ENCODE data around the gene FYN. TPM values are rescaled to one million over a fixed set of nuclear protein-coding genes. Genes with fewer than 3 reads are reported as not detected.
A peak's percentile ranks its signal among the peaks of the same experiment; 100 is the strongest.

Gene FYN
- total RNA-seq, 4 donors from 2014 or later: 37.8 to 65.8 (median 53.8) TPM

DNA sequence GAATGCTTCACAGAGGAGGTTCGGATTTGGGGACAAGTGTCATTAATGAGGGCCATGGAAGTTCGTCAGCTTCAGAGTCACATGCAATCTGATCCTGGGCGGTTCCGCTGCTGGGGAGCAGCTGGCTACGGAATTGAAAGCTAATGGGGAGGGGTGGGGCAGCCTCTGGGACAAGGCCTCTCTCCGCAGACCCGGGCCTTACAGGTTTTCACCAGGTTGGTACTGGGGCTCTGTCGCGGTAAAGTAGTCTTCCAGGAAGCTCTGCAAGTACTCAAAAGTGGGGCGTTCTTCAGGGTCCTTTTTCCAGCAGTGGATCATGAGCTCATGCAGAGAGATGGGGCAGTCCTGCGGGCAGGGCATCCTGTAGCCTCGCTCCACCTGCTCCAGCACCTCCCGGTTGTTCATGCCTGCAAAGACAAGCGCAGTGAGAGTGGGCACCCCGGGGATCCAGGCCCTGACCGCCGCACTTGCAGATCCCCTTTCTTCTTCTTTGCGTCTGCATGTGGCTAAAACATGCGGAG, 211.7 kb downstream of the FYN start:
- Histone ChIP-seq H3K36me3 (no peaks in the 10 kb centered on the region), H3K27ac (replicated peaks in 1 of 4) (peak overlapping the region; percentile 38 to 81 (median 72)), H3K9me3 (no peaks in the 10 kb centered on the region), H3K4me3 (peak overlapping the region in 3 of 4 donors; percentile 19 to 33 (median 21)), H3K27me3 (no peaks in the 10 kb centered on the region), H3K4me1 (peaks cover 48 to 78% (median 72%) of the 10 kb centered on the region in 4 donors)
- DNase-seq (ENCODE audit: extremely low spot score): no peak
- 49% methylated on average over 11 of the region's 19 CpGs for WGBS
- intact Hi-C loops (cut with DNase I): no loop called here
- TF ChIP-seq, protein P1, sequence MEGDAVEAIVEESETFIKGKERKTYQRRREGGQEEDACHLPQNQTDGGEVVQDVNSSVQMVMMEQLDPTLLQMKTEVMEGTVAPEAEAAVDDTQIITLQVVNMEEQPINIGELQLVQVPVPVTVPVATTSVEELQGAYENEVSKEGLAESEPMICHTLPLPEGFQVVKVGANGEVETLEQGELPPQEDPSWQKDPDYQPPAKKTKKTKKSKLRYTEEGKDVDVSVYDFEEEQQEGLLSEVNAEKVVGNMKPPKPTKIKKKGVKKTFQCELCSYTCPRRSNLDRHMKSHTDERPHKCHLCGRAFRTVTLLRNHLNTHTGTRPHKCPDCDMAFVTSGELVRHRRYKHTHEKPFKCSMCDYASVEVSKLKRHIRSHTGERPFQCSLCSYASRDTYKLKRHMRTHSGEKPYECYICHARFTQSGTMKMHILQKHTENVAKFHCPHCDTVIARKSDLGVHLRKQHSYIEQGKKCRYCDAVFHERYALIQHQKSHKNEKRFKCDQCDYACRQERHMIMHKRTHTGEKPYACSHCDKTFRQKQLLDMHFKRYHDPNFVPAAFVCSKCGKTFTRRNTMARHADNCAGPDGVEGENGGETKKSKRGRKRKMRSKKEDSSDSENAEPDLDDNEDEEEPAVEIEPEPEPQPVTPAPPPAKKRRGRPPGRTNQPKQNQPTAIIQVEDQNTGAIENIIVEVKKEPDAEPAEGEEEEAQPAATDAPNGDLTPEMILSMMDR (IDR thresholded peaks at IDR 0.05): no peak
- peak; percentile 32 for TF ChIP-seq POLR2A (IDR thresholded peaks at IDR 0.05; ENCODE audit: low read depth)
- TF ChIP-seq EP300 (IDR thresholded peaks at IDR 0.05): no peak
- peak in 1 of 2 donors; percentile 17 for TF ChIP-seq POLR2AphosphoS5 (IDR thresholded peaks at IDR 0.05)

DNA sequence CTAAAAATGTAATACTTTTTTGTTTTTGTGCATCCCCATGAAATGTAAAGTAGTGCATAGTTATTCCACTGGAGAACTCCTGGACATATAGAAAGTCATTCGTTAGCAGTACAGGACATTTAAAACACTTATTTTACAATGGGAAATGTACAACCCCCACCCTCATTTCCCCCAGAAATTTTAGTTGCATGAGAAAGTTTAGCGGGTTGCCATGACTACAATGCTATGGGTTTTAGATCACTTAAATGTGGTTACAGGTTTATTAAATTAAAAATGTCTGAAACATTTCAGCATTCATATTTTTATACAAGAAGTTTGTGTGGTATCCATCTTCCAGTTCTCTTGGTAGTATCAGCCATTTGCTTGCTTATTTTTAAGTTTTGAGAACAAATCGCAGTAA, 212.7 kb downstream of the FYN start:
- no peak overlapping the region for H3K4me3 ChIP-seq
- intact Hi-C loops (cut with DNase I): no loop called here
- peaks cover 43 to 69% (median 62%) of the 10 kb centered on the region in 4 donors for H3K4me1 ChIP-seq
- peak overlapping the region in 1 of 4 donors; percentile 81 for H3K27ac ChIP-seq (replicated peaks in 1 of 4)
- no peak for DNase-seq (ENCODE audit: extremely low spot score)
- TF ChIP-seq EP300 (IDR thresholded peaks at IDR 0.05) (no peak), POLR2A (IDR thresholded peaks at IDR 0.05; ENCODE audit: low read depth) (no peak), POLR2AphosphoS5 (IDR thresholded peaks at IDR 0.05) (no peak)
- TF ChIP-seq, protein P1 (IDR thresholded peaks at IDR 0.05): no peak
- H3K27me3 ChIP-seq: no peaks in the 10 kb centered on the region
- H3K9me3 ChIP-seq: no peaks in the 10 kb centered on the region
- 99% methylated on average over 3 of the region's 3 CpGs for WGBS
- H3K36me3 ChIP-seq: no peaks in the 10 kb centered on the region

DNA sequence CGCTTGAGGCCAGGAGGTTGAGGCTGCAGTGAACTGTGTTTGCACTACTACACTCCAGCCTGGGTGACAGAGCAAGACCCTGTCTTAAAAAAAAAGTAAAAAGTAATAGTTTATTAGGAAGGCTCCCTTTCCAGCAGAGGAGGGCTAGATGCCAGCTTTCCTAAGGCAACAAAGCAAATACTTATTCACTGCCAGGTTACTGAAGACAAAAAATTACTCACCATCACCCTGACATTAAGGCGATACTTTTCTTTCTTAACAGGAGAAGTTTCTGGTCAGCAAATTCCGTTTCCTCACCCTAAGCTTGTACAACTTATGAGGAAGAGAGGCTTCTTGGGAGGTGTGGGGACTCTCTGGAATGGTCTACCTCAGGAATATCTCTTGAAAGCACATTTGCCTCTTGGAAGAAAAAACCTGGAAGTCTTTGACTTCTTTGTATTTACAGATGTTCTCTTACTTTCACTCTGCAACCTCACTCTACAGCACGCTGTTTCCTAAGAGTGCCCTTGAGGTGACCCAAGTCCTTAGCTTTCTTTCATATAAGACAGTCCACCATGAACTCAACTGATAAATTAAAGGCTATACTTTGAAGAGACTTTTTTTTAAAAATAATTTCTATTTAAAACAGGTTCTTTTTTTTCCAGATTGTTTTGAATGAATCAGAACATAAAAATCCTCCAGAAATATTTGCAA, 214.6 kb downstream of the FYN start:
- intact Hi-C loops (cut with DNase I): no loop called here
- WGBS: 43% methylated on average over 4 of the region's 4 CpGs
- Histone ChIP-seq H3K4me3 (peak overlapping the region in 2 of 4 donors; percentile 8 to 10), H3K27me3 (no peaks in the 10 kb centered on the region), H3K4me1 (peaks cover 28 to 49% (median 43%) of the 10 kb centered on the region in 4 donors), H3K9me3 (no peaks in the 10 kb centered on the region), H3K36me3 (no peaks in the 10 kb centered on the region), H3K27ac (replicated peaks in 1 of 4) (peak overlapping the region; percentile 25 to 69 (median 62))
- DNase-seq (ENCODE audit: extremely low spot score): no peak
- TF ChIP-seq POLR2A (IDR thresholded peaks at IDR 0.05; ENCODE audit: low read depth): no peak
- no peak for TF ChIP-seq EP300 (IDR thresholded peaks at IDR 0.05)
- TF ChIP-seq POLR2AphosphoS5 (IDR thresholded peaks at IDR 0.05): no peak
- TF ChIP-seq, protein P1 (IDR thresholded peaks at IDR 0.05): no peak

DNA sequence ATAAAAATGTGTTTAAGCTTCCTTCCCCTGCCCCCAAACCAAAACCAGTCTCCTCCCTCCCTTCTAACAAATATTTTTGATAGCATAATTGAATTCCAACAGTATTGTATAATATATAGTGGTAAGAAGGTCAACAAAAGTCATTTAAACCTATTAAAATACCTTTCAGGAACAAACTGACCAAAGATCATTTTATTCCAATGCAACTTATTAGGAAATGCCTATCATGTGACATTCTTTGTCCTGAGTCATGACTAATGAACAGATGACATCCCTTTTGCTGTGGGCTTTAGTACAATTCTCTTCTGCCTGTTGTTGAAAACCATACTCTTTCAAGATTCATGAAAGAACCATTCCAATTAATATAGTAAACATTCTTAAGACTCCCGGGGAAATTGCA, 216.1 kb downstream of the FYN start:
- Histone ChIP-seq H3K9me3 (no peaks in the 10 kb centered on the region), H3K4me3 (no peak overlapping the region), H3K4me1 (peaks cover 14 to 35% (median 29%) of the 10 kb centered on the region in 4 donors), H3K27ac (replicated peaks in 1 of 4) (peak overlapping the region in 1 of 4 donors; percentile 5), H3K27me3 (no peaks in the 10 kb centered on the region), H3K36me3 (no peaks in the 10 kb centered on the region)
- DNase-seq (ENCODE audit: extremely low spot score): no peak
- TF ChIP-seq, protein P1 (IDR thresholded peaks at IDR 0.05): no peak
- no peak for TF ChIP-seq EP300 (IDR thresholded peaks at IDR 0.05)
- no peak for TF ChIP-seq POLR2AphosphoS5 (IDR thresholded peaks at IDR 0.05)
- no peak for TF ChIP-seq POLR2A (IDR thresholded peaks at IDR 0.05; ENCODE audit: low read depth)
- 55% methylated on average over 1 of the region's 1 CpG for WGBS
- intact Hi-C loops (cut with DNase I): no loop called here

All from esophagus muscularis mucosa (tissue), 4 donors.